Epithelial cell of esophagus (primary cell): ENCODE measurements around the gene AMN.

Experiments used
- DNase-seq: peaks from one replicate; pipeline ENCODE4 v3.0.0; 2010; ENCODE audit warnings: low read depth
- H3K4me3 ChIP-seq: 2 replicates; pipeline ENCODE4 v1.5.1; 2011; ENCODE audit warnings: mild to moderate bottlenecking, low read length, control low read depth
- TF ChIP-seq, protein P1 (sequence below): IDR thresholded peaks from 2 replicates; pipeline ENCODE4 v1.5.1; 2011; ENCODE audit warnings: low read depth, mild to moderate bottlenecking, low read length, control low read depth, inconsistent platforms; ENCODE audit not compliant: insufficient read depth; ENCODE audit errors: missing control alignments

The AMN gene

DNA sequence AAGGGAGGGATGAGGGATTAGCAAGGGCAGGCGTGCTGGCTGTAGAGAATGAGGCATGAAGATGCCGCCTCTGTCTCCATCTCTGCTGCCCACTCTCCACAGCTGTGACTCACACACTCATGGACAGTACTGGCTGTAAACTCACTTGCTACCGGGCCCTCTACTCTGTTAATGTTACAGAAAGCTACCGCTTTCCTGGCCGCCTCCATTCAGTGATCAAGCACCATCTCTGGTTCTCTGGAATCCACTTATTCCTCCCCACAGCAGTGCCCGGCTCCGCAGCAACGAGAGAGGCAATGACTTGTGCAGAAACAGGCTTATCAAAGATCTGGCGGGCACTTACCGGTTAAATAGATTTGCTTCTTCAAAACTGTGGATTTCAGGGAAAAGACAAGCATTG, 34.8 kb downstream of the AMN start:
- no peak for DNase-seq
- TF ChIP-seq, protein P1, sequence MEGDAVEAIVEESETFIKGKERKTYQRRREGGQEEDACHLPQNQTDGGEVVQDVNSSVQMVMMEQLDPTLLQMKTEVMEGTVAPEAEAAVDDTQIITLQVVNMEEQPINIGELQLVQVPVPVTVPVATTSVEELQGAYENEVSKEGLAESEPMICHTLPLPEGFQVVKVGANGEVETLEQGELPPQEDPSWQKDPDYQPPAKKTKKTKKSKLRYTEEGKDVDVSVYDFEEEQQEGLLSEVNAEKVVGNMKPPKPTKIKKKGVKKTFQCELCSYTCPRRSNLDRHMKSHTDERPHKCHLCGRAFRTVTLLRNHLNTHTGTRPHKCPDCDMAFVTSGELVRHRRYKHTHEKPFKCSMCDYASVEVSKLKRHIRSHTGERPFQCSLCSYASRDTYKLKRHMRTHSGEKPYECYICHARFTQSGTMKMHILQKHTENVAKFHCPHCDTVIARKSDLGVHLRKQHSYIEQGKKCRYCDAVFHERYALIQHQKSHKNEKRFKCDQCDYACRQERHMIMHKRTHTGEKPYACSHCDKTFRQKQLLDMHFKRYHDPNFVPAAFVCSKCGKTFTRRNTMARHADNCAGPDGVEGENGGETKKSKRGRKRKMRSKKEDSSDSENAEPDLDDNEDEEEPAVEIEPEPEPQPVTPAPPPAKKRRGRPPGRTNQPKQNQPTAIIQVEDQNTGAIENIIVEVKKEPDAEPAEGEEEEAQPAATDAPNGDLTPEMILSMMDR, result no peak
- H3K4me3 ChIP-seq, result no peak overlapping the region

DNA sequence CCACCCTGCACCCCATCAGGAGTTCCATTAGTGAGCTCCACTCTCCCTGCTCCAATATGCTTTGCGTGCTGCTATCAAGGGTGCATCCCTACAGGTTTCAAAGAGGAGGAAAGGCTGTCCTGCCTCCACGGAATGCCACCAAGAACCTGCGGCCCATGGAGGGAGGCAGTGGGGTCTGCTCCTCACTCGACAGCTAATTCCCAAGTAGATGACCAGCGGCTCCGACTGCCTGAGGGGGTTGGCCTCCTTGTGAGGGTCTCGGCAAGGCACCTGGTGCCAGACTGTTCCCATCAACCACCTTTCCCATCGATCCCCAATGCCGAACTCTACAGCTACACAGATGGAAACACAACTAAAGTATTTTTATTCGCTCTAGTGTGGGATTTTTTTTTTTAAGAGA, 36.0 kb downstream of the AMN start:
- H3K4me3 ChIP-seq, result no peak overlapping the region
- TF ChIP-seq, protein P1, result no peak

DNA sequence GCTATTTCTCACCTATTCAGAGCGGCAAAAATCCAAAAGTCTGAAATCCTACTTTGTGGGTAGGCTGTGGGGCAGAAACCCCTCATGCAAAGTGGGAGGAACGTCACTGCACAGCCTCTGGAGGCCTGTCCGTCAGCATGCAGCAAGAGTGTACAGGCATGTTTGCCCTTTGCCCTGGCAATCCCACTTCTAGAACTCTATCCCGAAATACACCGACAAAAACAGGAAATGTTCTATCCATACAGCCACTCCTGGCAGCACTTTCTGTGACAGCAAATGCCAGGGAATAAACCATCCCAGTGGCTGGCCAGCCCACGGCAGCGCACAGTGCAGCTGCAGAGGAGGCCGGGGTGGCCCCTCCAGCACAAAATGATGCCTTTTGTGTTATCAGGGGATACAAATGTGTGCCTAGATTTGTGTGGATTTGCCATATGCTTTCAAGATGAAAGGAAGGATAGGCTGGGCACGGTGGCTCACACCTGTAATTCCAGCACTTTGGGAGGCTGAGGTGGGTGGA, 39.7 kb downstream of the AMN start:
- no peak overlapping the region for H3K4me3 ChIP-seq
- no peak for DNase-seq
- TF ChIP-seq, protein P1, result no peak

More for the DNA sequence above, 36.0 kb downstream of the AMN start:
- no peak for DNase-seq

DNA sequence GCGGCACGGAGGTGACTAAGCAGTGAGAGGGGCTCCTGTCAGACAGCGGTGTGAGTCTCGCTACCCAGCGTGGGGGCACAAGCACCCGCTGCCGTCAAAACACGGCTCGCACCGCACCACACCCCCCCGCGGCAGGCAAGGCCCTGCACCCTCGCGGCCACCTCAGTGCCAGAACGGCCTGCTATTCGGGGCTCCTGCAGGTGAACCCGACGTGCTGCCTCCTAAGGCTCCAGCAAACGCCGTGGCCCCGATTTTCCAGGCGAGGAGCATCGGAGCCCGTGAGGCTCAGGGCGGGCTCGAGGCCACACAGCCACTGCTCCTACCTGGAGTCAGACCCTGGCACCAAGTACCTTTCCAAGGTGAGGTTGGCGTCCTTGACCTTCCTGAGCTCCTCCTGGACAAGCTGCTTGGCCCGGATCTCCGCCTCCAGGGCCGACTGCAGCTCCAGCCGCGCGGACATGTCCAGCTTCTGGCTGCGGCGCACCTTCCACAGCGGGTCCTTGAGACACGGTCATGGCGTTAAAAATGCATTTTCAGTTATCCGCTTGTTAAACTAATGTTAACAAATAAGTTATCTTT, 41.8 kb downstream of the AMN start:
- DNase-seq, result no peak
- H3K4me3 ChIP-seq, result no peak overlapping the region
- TF ChIP-seq, protein P1, result no peak

DNA sequence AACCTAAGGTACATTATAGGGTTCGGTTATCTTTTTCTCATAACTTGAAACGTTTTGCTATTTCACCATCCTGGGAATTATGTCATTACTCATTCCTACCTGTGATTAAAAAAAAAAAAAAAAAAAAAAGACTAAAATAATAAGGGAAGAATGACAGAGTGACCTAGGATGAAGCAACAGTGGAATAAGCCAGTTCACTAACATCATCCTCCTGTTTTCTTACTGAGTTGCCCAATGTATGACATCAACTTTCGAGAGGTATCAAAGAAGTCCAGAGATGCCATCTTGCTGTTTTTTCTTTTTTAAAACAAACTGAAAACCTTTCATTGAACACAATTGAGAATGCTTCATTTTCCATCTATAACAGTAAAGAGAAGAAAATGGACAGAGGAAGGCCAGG, 42.8 kb downstream of the AMN start:
- TF ChIP-seq, protein P1, result no peak
- no peak overlapping the region for H3K4me3 ChIP-seq
- DNase-seq, result peak; percentile 55

DNA sequence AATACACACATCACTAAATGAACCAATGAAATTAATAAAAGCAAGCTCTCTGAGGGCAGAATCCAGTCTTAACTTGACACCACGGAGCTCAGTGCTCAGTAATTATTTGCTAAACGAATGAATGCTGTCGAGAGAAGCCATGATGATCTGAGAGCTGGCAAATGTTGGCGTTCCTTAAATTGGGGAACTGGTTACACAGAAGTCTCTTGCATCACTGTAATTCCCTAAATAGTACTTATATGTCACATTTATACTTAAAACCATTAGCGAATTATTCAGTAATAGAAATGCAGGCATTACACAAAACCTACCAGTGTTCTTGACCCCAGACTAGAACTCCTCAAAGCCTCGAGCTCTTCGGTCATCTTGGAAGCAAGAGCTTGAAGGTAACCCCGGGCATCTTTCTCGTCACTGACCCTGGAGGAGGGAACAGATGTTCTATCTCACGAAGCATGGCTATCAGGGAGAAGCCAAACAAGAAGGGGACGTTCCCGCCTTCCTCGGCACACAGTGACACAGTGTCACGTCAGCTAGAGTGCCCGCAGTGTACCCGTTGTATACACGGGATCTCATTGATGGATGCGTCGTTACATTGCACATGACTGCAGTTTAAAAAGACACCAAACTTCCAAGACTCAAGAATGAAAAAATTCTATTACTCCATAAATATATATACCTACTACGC, 43.6 kb downstream of the AMN start:
- no peak overlapping the region for H3K4me3 ChIP-seq
- no peak for DNase-seq
- TF ChIP-seq, protein P1, result no peak
